Femur (tissue), 1 donor: Measurements from ENCODE around the gene CABP4.

ENCODE experiments used
- DNase-seq: peaks from one replicate; pipeline ENCODE4 v3.0.0-alpha.2; 2017

Gene CABP4

GRCh38 chr11:67455054-67455453, at the start of gene CABP4:
Gene CABP4 (plus strand): TSS chr11:67455354. CDS start chr11:67455424, 70 bp downstream.
- no peak for DNase-seq

GRCh38 chr11:67405688-67406339, 49.3 kb upstream of the CABP4 start:
- no peak for DNase-seq

- DNase-seq = no peak
These were observed 48.7 kb upstream of the CABP4 start for GRCh38 chr11:67406420-67406968.

GRCh38 chr11:67406969-67407687, 48.0 kb upstream of the CABP4 start:
- no peak for DNase-seq

- no peak for DNase-seq
These were observed 47.4 kb upstream of the CABP4 start for GRCh38 chr11:67407688-67408163.

GRCh38 chr11:67408437-67409200, 46.5 kb upstream of the CABP4 start:
- DNase-seq = no peak

- no peak for DNase-seq
These were observed 45.9 kb upstream of the CABP4 start for GRCh38 chr11:67409261-67409666.

GRCh38 chr11:67409781-67410368, 45.3 kb upstream of the CABP4 start:
- DNase-seq = no peak

GRCh38 chr11:67410369-67410831, 44.8 kb upstream of the CABP4 start:
- DNase-seq = no peak

GRCh38 chr11:67410984-67411784, 44.0 kb upstream of the CABP4 start:
- no peak for DNase-seq

GRCh38 chr11:67411785-67412152, 43.4 kb upstream of the CABP4 start:
- no peak for DNase-seq

GRCh38 chr11:67412495-67413179, 42.5 kb upstream of the CABP4 start:
- no peak for DNase-seq

GRCh38 chr11:67413266-67413849, 41.8 kb upstream of the CABP4 start:
- DNase-seq = no peak

GRCh38 chr11:67415501-67416304, 39.5 kb upstream of the CABP4 start, which contains the start of gene CARNS1:
Gene CARNS1 (plus strand): TSS chr11:67415678. CDS start chr11:67416200, 522 bp downstream.
- no peak for DNase-seq

- DNase-seq = peak; percentile 60
These were observed 38.5 kb upstream of the CABP4 start for GRCh38 chr11:67416416-67417335.

- no peak for DNase-seq
These were observed 37.7 kb upstream of the CABP4 start for GRCh38 chr11:67417425-67417824.

- peak; percentile 85 for DNase-seq
These were observed 36.5 kb upstream of the CABP4 start for GRCh38 chr11:67418476-67419281.
